Neural crest cell (in vitro differentiated cells): Measurements from ENCODE around the gene AGA. TPM values are rescaled to one million over a fixed set of nuclear protein-coding genes. Genes with fewer than 3 reads are reported as not detected.

Experiments
- DNase-seq: peaks from one replicate; pipeline ENCODE4 v3.0.0; 2021; ENCODE audit warnings: low read depth, mixed read lengths, low spot score
- H3K27ac Mint-ChIP-seq: one replicate; pipeline ENCODE4 v1.8.0; 2021; ENCODE audit warnings: mild to moderate bottlenecking, mixed read lengths; ENCODE audit not compliant: unreplicated experiment
- H3K27me3 Mint-ChIP-seq: 2 replicates; pipeline ENCODE4 v1.8.0; 2021; ENCODE audit warnings: low read depth, mild to moderate bottlenecking, mixed read lengths
- H3K36me3 Mint-ChIP-seq: 2 replicates; pipeline ENCODE4 v1.8.0; 2021; ENCODE audit warnings: low read depth, mild to moderate bottlenecking, mixed read lengths
- H3K4me1 Mint-ChIP-seq: 2 replicates; pipeline ENCODE4 v1.8.0; 2021; ENCODE audit warnings: mixed read lengths
- H3K4me3 Mint-ChIP-seq: one replicate; pipeline ENCODE4 v1.8.0; 2021; ENCODE audit warnings: mild to moderate bottlenecking, mixed read lengths
- H3K9me3 Mint-ChIP-seq: 2 replicates; pipeline ENCODE4 v1.8.0; 2021; ENCODE audit warnings: mixed read lengths
- total RNA-seq: library from RNA; stranded (reverse); gene quantifications from 2 replicates; pipeline ENCODE4 v1.2.1, GENCODE V29; 2021
- TF ChIP-seq, protein P1 (sequence below): fragments of 200-600 bp; sonication (generic); conservative IDR thresholded peaks from 2 replicates; pipeline ENCODE4 v1.5.0; 2021; ENCODE audit warnings: antibody characterized with exemption, mild to moderate bottlenecking

Gene AGA
- total RNA-seq, 1 donor from 2014 or later, result 12.3 TPM

GRCh38 chr4:177401658-177402273 is 40.5 kb downstream of the AGA start:
- peaks cover 6% of the 10 kb centered on the region for H3K9me3 Mint-ChIP-seq
- no peak overlapping the region for H3K4me3 Mint-ChIP-seq
- H3K27ac Mint-ChIP-seq, result no peak overlapping the region
- no peak for DNase-seq
- peaks cover 6% of the 10 kb centered on the region for H3K36me3 Mint-ChIP-seq
- H3K27me3 Mint-ChIP-seq, result no peaks in the 10 kb centered on the region
- TF ChIP-seq, protein P1, sequence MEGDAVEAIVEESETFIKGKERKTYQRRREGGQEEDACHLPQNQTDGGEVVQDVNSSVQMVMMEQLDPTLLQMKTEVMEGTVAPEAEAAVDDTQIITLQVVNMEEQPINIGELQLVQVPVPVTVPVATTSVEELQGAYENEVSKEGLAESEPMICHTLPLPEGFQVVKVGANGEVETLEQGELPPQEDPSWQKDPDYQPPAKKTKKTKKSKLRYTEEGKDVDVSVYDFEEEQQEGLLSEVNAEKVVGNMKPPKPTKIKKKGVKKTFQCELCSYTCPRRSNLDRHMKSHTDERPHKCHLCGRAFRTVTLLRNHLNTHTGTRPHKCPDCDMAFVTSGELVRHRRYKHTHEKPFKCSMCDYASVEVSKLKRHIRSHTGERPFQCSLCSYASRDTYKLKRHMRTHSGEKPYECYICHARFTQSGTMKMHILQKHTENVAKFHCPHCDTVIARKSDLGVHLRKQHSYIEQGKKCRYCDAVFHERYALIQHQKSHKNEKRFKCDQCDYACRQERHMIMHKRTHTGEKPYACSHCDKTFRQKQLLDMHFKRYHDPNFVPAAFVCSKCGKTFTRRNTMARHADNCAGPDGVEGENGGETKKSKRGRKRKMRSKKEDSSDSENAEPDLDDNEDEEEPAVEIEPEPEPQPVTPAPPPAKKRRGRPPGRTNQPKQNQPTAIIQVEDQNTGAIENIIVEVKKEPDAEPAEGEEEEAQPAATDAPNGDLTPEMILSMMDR, result no peak
- no peaks in the 10 kb centered on the region for H3K4me1 Mint-ChIP-seq

DNA sequence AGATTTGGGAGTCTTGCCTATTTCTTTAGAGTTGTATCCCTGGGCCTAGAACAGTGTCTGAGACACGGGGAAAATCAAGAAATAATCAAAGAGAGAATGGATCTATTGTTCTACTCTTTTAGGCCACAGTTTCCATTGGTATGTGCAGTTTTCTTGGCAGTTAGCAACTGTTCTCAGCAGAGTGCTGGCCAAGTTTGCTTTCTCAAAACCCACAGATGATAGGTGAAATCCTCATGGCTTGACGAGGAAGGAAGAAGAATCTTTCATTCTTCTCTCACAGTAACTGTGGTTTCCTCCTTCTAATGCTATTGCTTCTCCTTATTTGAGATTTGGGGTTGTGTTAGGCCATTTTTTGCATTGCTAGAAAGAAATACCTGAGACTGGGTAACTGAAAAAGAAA is 42.2 kb downstream of the AGA start:
- Mint-ChIP-seq H3K4me3 (no peak overlapping the region), H3K27me3 (no peaks in the 10 kb centered on the region), H3K9me3 (peaks cover 6% of the 10 kb centered on the region), H3K36me3 (peaks cover 6% of the 10 kb centered on the region), H3K27ac (no peak overlapping the region), H3K4me1 (no peaks in the 10 kb centered on the region)
- TF ChIP-seq, protein P1, result no peak
- DNase-seq, result no peak

DNA sequence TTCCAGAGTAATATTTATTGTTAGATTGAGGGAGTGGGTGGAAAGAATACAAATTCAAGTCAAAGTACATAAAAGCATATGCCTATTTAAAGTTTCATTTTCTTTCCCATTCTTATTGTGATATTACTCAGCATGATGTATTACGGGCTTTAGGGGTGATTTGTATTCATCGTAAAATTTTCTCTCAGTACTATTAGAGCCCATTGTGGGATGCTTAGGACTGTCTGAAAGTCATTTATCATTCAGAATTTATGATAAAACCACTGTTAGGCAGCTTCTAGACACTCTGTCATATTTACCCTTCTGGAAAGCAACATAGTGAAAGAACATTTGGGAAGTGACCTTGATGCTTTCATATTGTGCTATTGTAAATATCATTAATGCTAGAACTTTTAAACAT is 45.9 kb downstream of the AGA start:
- Mint-ChIP-seq H3K27me3 (no peaks in the 10 kb centered on the region), H3K4me3 (no peak overlapping the region), H3K9me3 (peaks cover 6% of the 10 kb centered on the region), H3K4me1 (no peaks in the 10 kb centered on the region), H3K36me3 (peaks cover 6% of the 10 kb centered on the region), H3K27ac (no peak overlapping the region)
- no peak for DNase-seq
- TF ChIP-seq, protein P1, result no peak

GRCh38 chr4:177393236-177393635 is 49.0 kb downstream of the AGA start:
- TF ChIP-seq, protein P1, result no peak
- peaks cover 6% of the 10 kb centered on the region for H3K36me3 Mint-ChIP-seq
- no peaks in the 10 kb centered on the region for H3K4me1 Mint-ChIP-seq
- H3K4me3 Mint-ChIP-seq, result no peak overlapping the region
- no peaks in the 10 kb centered on the region for H3K27me3 Mint-ChIP-seq
- no peak for DNase-seq
- peaks cover 4% of the 10 kb centered on the region for H3K9me3 Mint-ChIP-seq
- H3K27ac Mint-ChIP-seq, result no peak overlapping the region

- Mint-ChIP-seq H3K4me3 (no peak overlapping the region), H3K27ac (no peak overlapping the region), H3K27me3 (no peaks in the 10 kb centered on the region), H3K9me3 (no peaks in the 10 kb centered on the region), H3K4me1 (no peaks in the 10 kb centered on the region), H3K36me3 (no peaks in the 10 kb centered on the region)
- DNase-seq, result no peak
- TF ChIP-seq, protein P1, result no peak
These were observed 50.3 kb downstream of the AGA start for GRCh38 chr4:177391953-177392352.
